ENCODE results near the gene NADSYN1. TPM values are rescaled to one million over a fixed set of nuclear protein-coding genes. Genes with fewer than 3 reads are reported as not detected.

NADSYN1 gene
- total and polyA plus RNA-seq, 2 of the 13 experiments (the other 11 are each of a cell fraction or from before 2014, with no cell fraction given), result 35.7 to 51.5 TPM

DNA sequence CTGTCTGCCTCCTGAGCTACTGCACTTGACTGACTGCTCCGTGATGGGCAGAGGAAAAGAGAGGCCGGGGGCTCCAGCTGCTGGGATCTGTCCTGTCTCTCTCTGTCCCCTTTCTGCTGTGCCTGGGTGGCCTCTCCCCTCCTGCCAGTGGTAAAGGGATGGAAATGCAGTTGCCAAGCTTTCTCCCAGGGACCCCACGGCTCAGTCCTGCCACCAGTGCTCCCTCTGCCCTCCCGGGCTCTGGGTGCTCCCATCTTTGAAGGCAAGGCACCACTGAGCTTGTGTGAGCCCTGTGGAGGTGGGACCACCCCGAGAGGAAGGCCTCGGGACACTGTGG, 32.0 kb downstream of the NADSYN1 start:
- H3K4me2 ChIP-seq (ENCODE audit: low read depth, low read length), result no peak overlapping the region
- BruUV-seq (replicated peaks), result no TSS peak
- H3K27ac ChIP-seq (ENCODE audit: extremely low read length, insufficient read depth, low read length), result no peak overlapping the region
- TF ChIP-seq CC2D1A (CRISPR knock-in tag; IDR thresholded peaks at IDR 0.05) (no peak), ZNF256 (CRISPR knock-in tag; conservative IDR thresholded peaks at IDR 0.05) (no peak), SIN3B (IDR thresholded peaks at IDR 0.05; ENCODE audit: low read length) (no peak), RBFOX2 (IDR thresholded peaks at IDR 0.05; ENCODE audit: low read depth, low read length) (no peak), FOSL1 (CRISPR knock-in tag; IDR thresholded peaks at IDR 0.05; ENCODE audit: borderline replicate concordance) (no peak), ZHX2 (IDR thresholded peaks at IDR 0.05; ENCODE audit: low read depth) (no peak), ZHX2 (CRISPR knock-in tag; IDR thresholded peaks at IDR 0.05; ENCODE audit: borderline replicate concordance) (no peak)
- TF ChIP-seq, protein P1, sequence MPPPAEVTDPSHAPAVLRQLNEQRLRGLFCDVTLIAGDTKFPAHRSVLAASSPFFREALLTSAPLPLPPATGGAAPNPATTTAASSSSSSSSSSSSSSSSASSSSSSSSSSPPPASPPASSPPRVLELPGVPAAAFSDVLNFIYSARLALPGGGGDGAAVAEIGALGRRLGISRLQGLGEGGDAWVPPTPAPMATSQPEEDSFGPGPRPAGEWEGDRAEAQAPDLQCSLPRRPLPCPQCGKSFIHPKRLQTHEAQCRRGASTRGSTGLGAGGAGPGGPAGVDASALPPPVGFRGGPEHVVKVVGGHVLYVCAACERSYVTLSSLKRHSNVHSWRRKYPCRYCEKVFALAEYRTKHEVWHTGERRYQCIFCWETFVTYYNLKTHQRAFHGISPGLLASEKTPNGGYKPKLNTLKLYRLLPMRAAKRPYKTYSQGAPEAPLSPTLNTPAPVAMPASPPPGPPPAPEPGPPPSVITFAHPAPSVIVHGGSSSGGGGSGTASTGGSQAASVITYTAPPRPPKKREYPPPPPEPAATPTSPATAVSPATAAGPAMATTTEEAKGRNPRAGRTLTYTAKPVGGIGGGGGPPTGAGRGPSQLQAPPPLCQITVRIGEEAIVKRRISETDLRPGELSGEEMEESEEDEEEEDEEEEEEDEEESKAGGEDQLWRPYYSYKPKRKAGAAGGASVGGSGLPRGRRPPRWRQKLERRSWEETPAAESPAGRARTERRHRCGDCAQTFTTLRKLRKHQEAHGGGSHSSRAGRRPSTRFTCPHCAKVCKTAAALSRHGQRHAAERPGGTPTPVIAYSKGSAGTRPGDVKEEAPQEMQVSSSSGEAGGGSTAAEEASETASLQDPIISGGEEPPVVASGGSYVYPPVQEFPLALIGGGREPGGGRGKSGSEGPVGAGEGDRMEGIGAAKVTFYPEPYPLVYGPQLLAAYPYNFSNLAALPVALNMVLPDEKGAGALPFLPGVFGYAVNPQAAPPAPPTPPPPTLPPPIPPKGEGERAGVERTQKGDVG (CRISPR knock-in tag; IDR thresholded peaks at IDR 0.05; ENCODE audit: borderline replicate concordance), result no peak
- no peaks in the 10 kb centered on the region for H3K27me3 ChIP-seq (ENCODE audit: control insufficient read depth in 1 of 2, insufficient read depth in 2 of 2, low read length in 2 of 2)
- in situ Hi-C loops (cut with HindIII; ENCODE audit: extremely low pct_ligation_motif_present, low pct_unique_long_range_greater_than_20kb), result no loop called here
- CTCF ChIA-PET (ENCODE audit: low intra/inter-chr PET ratio, low total read pairs), result no interaction called here
- 82% methylated on average over 5 of the region's 6 CpGs for WGBS (ENCODE audit: low lambda C conversion rate)
- ATAC-seq (no peak), DNase-seq (ENCODE audit: low spot score) (no peak), FAIRE-seq (no peak)
- no peak overlapping the region for H3K4me3 ChIP-seq (replicated peaks in 1 of 3; ENCODE audit: insufficient read depth in 1 of 3, low read depth in 2 of 3, low read length in 3 of 3)
- no peak overlapping the region for H2AFZ ChIP-seq (ENCODE audit: low read length)
- no peaks in the 10 kb centered on the region for H3K9me3 ChIP-seq (ENCODE audit: low read length)
- H3K36me3 ChIP-seq (replicated peaks in 1 of 2; ENCODE audit: control insufficient read depth in 1 of 2, insufficient read depth in 2 of 2, low read length in 2 of 2), result peaks cover 19 to 38% of the 10 kb centered on the region in 2 experiments
- no peak overlapping the region for H3K9ac ChIP-seq (ENCODE audit: insufficient read depth, low read depth, low read length)
- no peaks in the 10 kb centered on the region for H3K79me2 ChIP-seq (ENCODE audit: insufficient read depth, low read length)
- intact Hi-C loops (cut with micrococcal nuclease; ENCODE audit: unreplicated experiment), result no loop called here
- POLR2A ChIA-PET, result no interaction called here
- H3K4me1 ChIP-seq (ENCODE audit: insufficient read depth, low read length), result peaks cover 8% of the 10 kb centered on the region; the same call in 1 of the 2 replicates
- H4K20me1 ChIP-seq (ENCODE audit: insufficient read depth, low read length), result no peaks in the 10 kb centered on the region
